Left lung (tissue), 10 donors: ENCODE results near the gene BHLHA15. TPM values are rescaled to one million over a fixed set of nuclear protein-coding genes. Genes with fewer than 3 reads are reported as not detected.

Source experiments
- ATAC-seq: fragments of 200-7000 bp; cut with Tn5 transposase; one replicate; pipeline ENCODE4 v1.9.1; 2020; ENCODE audit warnings: moderate library complexity
- DNase-seq, 4 donors: peaks; one replicate each; pipeline ENCODE4 v3.0.0-alpha.2; 2013 to 2020
- H3K27ac ChIP-seq, 2 donors: fragments of 200-600 bp; sonication (generic) in 1 of 2; one replicate each; pipeline versions ENCODE4 v1.5.0 to v1.8.0; 2020 to 2021
- H3K27me3 ChIP-seq, 2 donors: fragments of 200-600 bp; sonication (generic) in 1 of 2; one replicate each; pipeline versions ENCODE4 v1.5.0 to v1.8.0; 2020 to 2021
- H3K36me3 ChIP-seq, 2 donors: fragments of 200-600 bp; sonication (generic) in 1 of 2; one replicate each; pipeline versions ENCODE4 v1.5.0 to v1.8.0; 2020 to 2021
- H3K4me1 ChIP-seq, 2 donors: fragments of 200-600 bp; one replicate each; pipeline ENCODE4 v1.8.0; 2021
- H3K4me3 ChIP-seq, 2 donors: fragments of 200-600 bp; sonication (generic) in 1 of 2; one replicate each; pipeline versions ENCODE4 v1.5.0 to v1.8.0; 2020 to 2021; ENCODE audit warnings: mild to moderate bottlenecking in 1 of 2
- H3K9me3 ChIP-seq, 2 donors: fragments of 200-600 bp; sonication (generic) in 1 of 2; one replicate each; pipeline versions ENCODE4 v1.5.0 to v1.8.0; 2020 to 2021
- intact Hi-C, 2 donors: fragments of 100-400 bp; cut with DNase I; formaldehyde crosslinking; loops; one replicate each; pipeline versions ENCODE4 v1.11.2 to v1.14.2; 2022
- polyA plus RNA-seq, 6 donors: library from polyadenylated mRNA; unstranded; fragments of 120-200 nt; gene quantifications; one replicate each; pipeline ENCODE4 v1.2.1, GENCODE V29; 2013; ENCODE audit not compliant: insufficient read length in 6 of 6
- total RNA-seq, 2 donors: library from RNA; stranded (reverse); fragmentation: NEBNext Ultra II Directional; extraction: Animal tissue kit (Norgen Biotek cat#: 25700); gene quantifications; one replicate each; pipeline ENCODE4 v1.2.1, GENCODE V29; 2021
- TF ChIP-seq, protein P1 (sequence below), 2 donors: fragments of 200-600 bp; sonication (generic) in 1 of 2; IDR thresholded peaks; one replicate each; pipeline versions ENCODE4 v1.5.0 to v1.8.0; 2021; ENCODE audit warnings: antibody characterized with exemption in 2 of 2
- donor health status: DM: no; HTN: yes; CAD: no.
- donor health status: DM: no; HTN: no; CAD: no.

BHLHA15 gene
- total and polyA plus RNA-seq, 8 donors = 0.44 to 2.4 (median 0.86) TPM; not detected in 1

DNA sequence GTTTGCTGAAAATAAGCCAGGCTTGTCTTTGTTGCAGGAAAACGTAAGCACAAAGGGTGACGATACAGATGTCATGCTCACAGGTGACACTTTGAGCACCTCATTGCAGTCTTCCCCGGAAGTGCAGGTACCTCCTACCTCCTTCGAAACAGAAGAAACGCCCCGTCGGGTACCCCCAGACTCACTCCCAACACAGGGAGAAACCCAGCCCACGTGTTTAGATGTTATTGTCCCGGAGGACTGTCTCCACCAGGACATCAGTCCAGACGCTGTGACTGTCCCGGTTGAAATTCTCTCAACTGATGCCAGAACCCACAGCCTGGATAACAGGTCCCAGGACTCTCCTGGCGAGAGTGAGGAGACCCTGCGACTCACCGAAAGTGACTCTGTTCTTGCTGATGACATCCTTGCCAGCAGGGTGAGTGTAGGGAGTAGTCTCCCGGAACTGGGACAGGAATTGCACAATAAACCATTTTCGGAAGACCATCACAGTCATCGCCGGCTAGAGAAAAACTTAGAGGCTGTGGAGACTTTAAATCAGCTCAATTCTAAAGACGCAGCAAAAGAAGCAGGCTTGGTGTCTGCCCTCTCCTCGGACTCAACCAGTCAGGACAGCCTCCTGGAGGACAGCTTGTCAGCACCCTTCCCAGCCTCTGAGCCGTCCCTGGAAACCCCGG, 18.3 kb upstream of the BHLHA15 start:
- no peaks in the 10 kb centered on the region for H3K4me1 ChIP-seq
- intact Hi-C loops = no loop called here
- H3K27ac ChIP-seq = no peak overlapping the region
- DNase-seq (no peak), ATAC-seq (no peak)
- no peaks in the 10 kb centered on the region for H3K9me3 ChIP-seq
- H3K27me3 ChIP-seq = no peaks in the 10 kb centered on the region
- TF ChIP-seq, protein P1, sequence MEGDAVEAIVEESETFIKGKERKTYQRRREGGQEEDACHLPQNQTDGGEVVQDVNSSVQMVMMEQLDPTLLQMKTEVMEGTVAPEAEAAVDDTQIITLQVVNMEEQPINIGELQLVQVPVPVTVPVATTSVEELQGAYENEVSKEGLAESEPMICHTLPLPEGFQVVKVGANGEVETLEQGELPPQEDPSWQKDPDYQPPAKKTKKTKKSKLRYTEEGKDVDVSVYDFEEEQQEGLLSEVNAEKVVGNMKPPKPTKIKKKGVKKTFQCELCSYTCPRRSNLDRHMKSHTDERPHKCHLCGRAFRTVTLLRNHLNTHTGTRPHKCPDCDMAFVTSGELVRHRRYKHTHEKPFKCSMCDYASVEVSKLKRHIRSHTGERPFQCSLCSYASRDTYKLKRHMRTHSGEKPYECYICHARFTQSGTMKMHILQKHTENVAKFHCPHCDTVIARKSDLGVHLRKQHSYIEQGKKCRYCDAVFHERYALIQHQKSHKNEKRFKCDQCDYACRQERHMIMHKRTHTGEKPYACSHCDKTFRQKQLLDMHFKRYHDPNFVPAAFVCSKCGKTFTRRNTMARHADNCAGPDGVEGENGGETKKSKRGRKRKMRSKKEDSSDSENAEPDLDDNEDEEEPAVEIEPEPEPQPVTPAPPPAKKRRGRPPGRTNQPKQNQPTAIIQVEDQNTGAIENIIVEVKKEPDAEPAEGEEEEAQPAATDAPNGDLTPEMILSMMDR (IDR thresholded peaks at IDR 0.05) = no peak
- no peak overlapping the region for H3K4me3 ChIP-seq
- H3K36me3 ChIP-seq = peaks cover 0 to 75% of the 10 kb centered on the region in 2 donors

- H3K27me3 ChIP-seq = no peaks in the 10 kb centered on the region
- DNase-seq = no peak
- no peak overlapping the region for H3K27ac ChIP-seq
- no peak overlapping the region for H3K4me3 ChIP-seq
- intact Hi-C loops = no loop called here
- H3K9me3 ChIP-seq = no peaks in the 10 kb centered on the region
- ATAC-seq = no peak
- TF ChIP-seq, protein P1 (IDR thresholded peaks at IDR 0.05) = no peak
- H3K4me1 ChIP-seq = no peaks in the 10 kb centered on the region
- peaks cover 0 to 69% of the 10 kb centered on the region in 2 donors for H3K36me3 ChIP-seq
Observed at GRCh38 chr7:98193474-98194180, 17.6 kb upstream of the BHLHA15 start.

GRCh38 chr7:98194186-98194585, 17.1 kb upstream of the BHLHA15 start:
- H3K36me3 ChIP-seq = peaks cover 0 to 67% of the 10 kb centered on the region in 2 donors
- DNase-seq = no peak

GRCh38 chr7:98194672-98195457, 16.4 kb upstream of the BHLHA15 start:
- intact Hi-C loops = no loop called here
- H3K4me3 ChIP-seq = no peak overlapping the region
- no peaks in the 10 kb centered on the region for H3K27me3 ChIP-seq
- TF ChIP-seq, protein P1 (IDR thresholded peaks at IDR 0.05) = no peak
- no peaks in the 10 kb centered on the region for H3K4me1 ChIP-seq
- no peak overlapping the region for H3K27ac ChIP-seq
- ATAC-seq (no peak), DNase-seq (no peak)
- H3K9me3 ChIP-seq = no peaks in the 10 kb centered on the region
- H3K36me3 ChIP-seq = peaks cover 0 to 67% of the 10 kb centered on the region in 2 donors

More at GRCh38 chr7:98194186-98194585, 17.1 kb upstream of the BHLHA15 start:
- TF ChIP-seq, protein P1 (IDR thresholded peaks at IDR 0.05) = no peak
- Histone ChIP-seq H3K27me3 (no peaks in the 10 kb centered on the region), H3K4me3 (no peak overlapping the region), H3K4me1 (no peaks in the 10 kb centered on the region), H3K27ac (no peak overlapping the region), H3K9me3 (no peaks in the 10 kb centered on the region)
- no peak for ATAC-seq
- intact Hi-C loops = no loop called here
